Mononuclear cell (primary cell): Measurements from ENCODE around the gene TNFAIP8L3. TPM values are rescaled to one million over a fixed set of nuclear protein-coding genes. Genes with fewer than 3 reads are reported as not detected.

ENCODE experiments used
- H3K27me3 ChIP-seq: 2 replicates; pipeline ENCODE4 v1.6.0; 2011; ENCODE audit warnings: low read length, control low read depth; ENCODE audit not compliant: insufficient read depth
- H3K4me1 ChIP-seq: 2 replicates; pipeline ENCODE4 v1.5.1; 2011; ENCODE audit warnings: mild to moderate bottlenecking, low read length, control low read depth; ENCODE audit not compliant: insufficient read depth
- H3K4me3 ChIP-seq: 2 replicates; pipeline ENCODE4 v1.5.1; 2011; ENCODE audit warnings: mild to moderate bottlenecking, low read length, moderate library complexity
- H3K9me3 ChIP-seq: 2 replicates; pipeline ENCODE4 v1.5.1; 2011; ENCODE audit warnings: low read depth, mild to moderate bottlenecking, control low read depth, low read length
- total RNA-seq: library from RNA; depleted of rRNA; stranded (reverse); fragments of >200 nt; gene quantifications from one replicate; pipeline ENCODE4 v1.2.3, GENCODE V29; 2012

The TNFAIP8L3 gene
- total RNA-seq, 1 donor, result 0.31 TPM

GRCh38 chr15:51067510-51067909 lies 27.2 kb downstream of the TNFAIP8L3 start:
- no peak overlapping the region for H3K4me3 ChIP-seq
- H3K4me1 ChIP-seq, result no peaks in the 10 kb centered on the region
- no peaks in the 10 kb centered on the region for H3K9me3 ChIP-seq
- H3K27me3 ChIP-seq, result no peaks in the 10 kb centered on the region

- no peaks in the 10 kb centered on the region for H3K27me3 ChIP-seq
- no peak overlapping the region for H3K4me3 ChIP-seq
- no peaks in the 10 kb centered on the region for H3K9me3 ChIP-seq
These were observed 28.9 kb downstream of the TNFAIP8L3 start for GRCh38 chr15:51065781-51066180.

GRCh38 chr15:51065261-51065660 lies 29.4 kb downstream of the TNFAIP8L3 start:
- Histone ChIP-seq H3K4me1 (no peaks in the 10 kb centered on the region), H3K4me3 (no peak overlapping the region), H3K27me3 (no peaks in the 10 kb centered on the region), H3K9me3 (no peaks in the 10 kb centered on the region)

More at GRCh38 chr15:51065781-51066180, 28.9 kb downstream of the TNFAIP8L3 start:
- H3K4me1 ChIP-seq, result no peaks in the 10 kb centered on the region

- Histone ChIP-seq H3K4me1 (no peaks in the 10 kb centered on the region), H3K9me3 (no peaks in the 10 kb centered on the region), H3K27me3 (peaks cover 3% of the 10 kb centered on the region), H3K4me3 (no peak overlapping the region)
These were observed 32.0 kb downstream of the TNFAIP8L3 start for GRCh38 chr15:51062736-51063135.

GRCh38 chr15:51060030-51060673 lies 34.6 kb downstream of the TNFAIP8L3 start:
- Histone ChIP-seq H3K4me1 (no peaks in the 10 kb centered on the region), H3K9me3 (no peaks in the 10 kb centered on the region), H3K27me3 (peaks cover 3% of the 10 kb centered on the region), H3K4me3 (no peak overlapping the region)

GRCh38 chr15:51054535-51054934 lies 40.2 kb downstream of the TNFAIP8L3 start:
- Histone ChIP-seq H3K4me3 (no peak overlapping the region), H3K4me1 (no peaks in the 10 kb centered on the region), H3K9me3 (no peaks in the 10 kb centered on the region), H3K27me3 (peaks cover 3% of the 10 kb centered on the region)

- no peaks in the 10 kb centered on the region for H3K27me3 ChIP-seq
- H3K4me1 ChIP-seq, result peaks cover 9% of the 10 kb centered on the region
- no peak overlapping the region for H3K4me3 ChIP-seq
- no peaks in the 10 kb centered on the region for H3K9me3 ChIP-seq
These were observed 41.1 kb downstream of the TNFAIP8L3 start for GRCh38 chr15:51053571-51053970.

- Histone ChIP-seq H3K4me3 (no peak overlapping the region), H3K4me1 (peaks cover 16% of the 10 kb centered on the region), H3K9me3 (no peaks in the 10 kb centered on the region), H3K27me3 (no peaks in the 10 kb centered on the region)
These were observed 42.9 kb downstream of the TNFAIP8L3 start for GRCh38 chr15:51051776-51052175.

- H3K4me1 ChIP-seq, result peaks cover 16% of the 10 kb centered on the region
These were observed 45.6 kb downstream of the TNFAIP8L3 start for GRCh38 chr15:51049081-51049480.

GRCh38 chr15:51048308-51048707 lies 46.4 kb downstream of the TNFAIP8L3 start:
- Histone ChIP-seq H3K27me3 (no peaks in the 10 kb centered on the region), H3K4me1 (peaks cover 16% of the 10 kb centered on the region), H3K9me3 (no peaks in the 10 kb centered on the region), H3K4me3 (no peak overlapping the region)

More at GRCh38 chr15:51049081-51049480, 45.6 kb downstream of the TNFAIP8L3 start:
- H3K4me3 ChIP-seq, result no peak overlapping the region
- no peaks in the 10 kb centered on the region for H3K9me3 ChIP-seq
- no peaks in the 10 kb centered on the region for H3K27me3 ChIP-seq

- Histone ChIP-seq H3K4me3 (no peak overlapping the region), H3K4me1 (peaks cover 16% of the 10 kb centered on the region), H3K27me3 (no peaks in the 10 kb centered on the region), H3K9me3 (no peaks in the 10 kb centered on the region)
These were observed 47.8 kb downstream of the TNFAIP8L3 start for GRCh38 chr15:51046799-51047449.

GRCh38 chr15:51046016-51046415 lies 48.7 kb downstream of the TNFAIP8L3 start:
- Histone ChIP-seq H3K27me3 (no peaks in the 10 kb centered on the region), H3K9me3 (no peaks in the 10 kb centered on the region), H3K4me1 (peaks cover 16% of the 10 kb centered on the region), H3K4me3 (no peak overlapping the region)

GRCh38 chr15:51044037-51044727 lies 50.5 kb downstream of the TNFAIP8L3 start:
- Histone ChIP-seq H3K4me3 (no peak overlapping the region), H3K27me3 (no peaks in the 10 kb centered on the region), H3K9me3 (no peaks in the 10 kb centered on the region), H3K4me1 (peaks cover 13% of the 10 kb centered on the region)

- Histone ChIP-seq H3K9me3 (no peaks in the 10 kb centered on the region), H3K4me3 (no peak overlapping the region), H3K27me3 (no peaks in the 10 kb centered on the region), H3K4me1 (no peaks in the 10 kb centered on the region)
These were observed 55.8 kb downstream of the TNFAIP8L3 start for GRCh38 chr15:51038974-51039319.

GRCh38 chr15:51038162-51038973 lies 56.3 kb downstream of the TNFAIP8L3 start:
- Histone ChIP-seq H3K9me3 (no peaks in the 10 kb centered on the region), H3K4me1 (no peaks in the 10 kb centered on the region), H3K27me3 (no peaks in the 10 kb centered on the region), H3K4me3 (no peak overlapping the region)
